ENCODE results near the gene CYSLTR2. TPM values are rescaled to one million over a fixed set of nuclear protein-coding genes. Genes with fewer than 3 reads are reported as not detected.

CYSLTR2 gene
- total RNA-seq, 1 experiment from 2014 or later = not detected

DNA sequence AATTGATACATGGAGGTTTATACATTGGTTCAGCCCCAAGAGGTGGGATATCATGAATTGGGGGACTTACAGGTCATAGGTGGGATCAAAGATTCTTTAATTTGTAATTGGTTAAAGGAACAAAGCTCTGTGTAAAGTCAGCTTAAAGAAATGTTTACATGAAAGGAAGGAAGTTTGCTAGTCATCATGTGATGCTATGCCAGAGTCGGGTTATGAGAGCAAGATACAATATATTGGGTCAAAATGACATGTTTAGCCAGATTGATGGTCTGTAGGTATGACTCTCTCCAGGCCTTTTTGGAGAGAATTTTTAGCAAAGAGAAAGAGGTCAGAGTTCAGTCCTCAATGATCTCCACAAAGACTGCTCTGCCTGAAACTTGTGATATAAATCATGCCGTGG is 5.3 kb upstream of the CYSLTR2 start:
- ATAC-seq = no peak
- intact Hi-C loops (cut with micrococcal nuclease) = no loop called here
- TF ChIP-seq EZH2phosphoT487 (IDR thresholded peaks at IDR 0.05; ENCODE audit: borderline replicate concordance, low read length) = no peak
- no peak for TF ChIP-seq EZH2 (IDR thresholded peaks at IDR 0.05; ENCODE audit: low read length, unreplicated experiment)
- TF ChIP-seq, protein P1, sequence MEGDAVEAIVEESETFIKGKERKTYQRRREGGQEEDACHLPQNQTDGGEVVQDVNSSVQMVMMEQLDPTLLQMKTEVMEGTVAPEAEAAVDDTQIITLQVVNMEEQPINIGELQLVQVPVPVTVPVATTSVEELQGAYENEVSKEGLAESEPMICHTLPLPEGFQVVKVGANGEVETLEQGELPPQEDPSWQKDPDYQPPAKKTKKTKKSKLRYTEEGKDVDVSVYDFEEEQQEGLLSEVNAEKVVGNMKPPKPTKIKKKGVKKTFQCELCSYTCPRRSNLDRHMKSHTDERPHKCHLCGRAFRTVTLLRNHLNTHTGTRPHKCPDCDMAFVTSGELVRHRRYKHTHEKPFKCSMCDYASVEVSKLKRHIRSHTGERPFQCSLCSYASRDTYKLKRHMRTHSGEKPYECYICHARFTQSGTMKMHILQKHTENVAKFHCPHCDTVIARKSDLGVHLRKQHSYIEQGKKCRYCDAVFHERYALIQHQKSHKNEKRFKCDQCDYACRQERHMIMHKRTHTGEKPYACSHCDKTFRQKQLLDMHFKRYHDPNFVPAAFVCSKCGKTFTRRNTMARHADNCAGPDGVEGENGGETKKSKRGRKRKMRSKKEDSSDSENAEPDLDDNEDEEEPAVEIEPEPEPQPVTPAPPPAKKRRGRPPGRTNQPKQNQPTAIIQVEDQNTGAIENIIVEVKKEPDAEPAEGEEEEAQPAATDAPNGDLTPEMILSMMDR (conservative IDR thresholded peaks at IDR 0.05; ENCODE audit: low read depth, low read length) = no peak

DNA sequence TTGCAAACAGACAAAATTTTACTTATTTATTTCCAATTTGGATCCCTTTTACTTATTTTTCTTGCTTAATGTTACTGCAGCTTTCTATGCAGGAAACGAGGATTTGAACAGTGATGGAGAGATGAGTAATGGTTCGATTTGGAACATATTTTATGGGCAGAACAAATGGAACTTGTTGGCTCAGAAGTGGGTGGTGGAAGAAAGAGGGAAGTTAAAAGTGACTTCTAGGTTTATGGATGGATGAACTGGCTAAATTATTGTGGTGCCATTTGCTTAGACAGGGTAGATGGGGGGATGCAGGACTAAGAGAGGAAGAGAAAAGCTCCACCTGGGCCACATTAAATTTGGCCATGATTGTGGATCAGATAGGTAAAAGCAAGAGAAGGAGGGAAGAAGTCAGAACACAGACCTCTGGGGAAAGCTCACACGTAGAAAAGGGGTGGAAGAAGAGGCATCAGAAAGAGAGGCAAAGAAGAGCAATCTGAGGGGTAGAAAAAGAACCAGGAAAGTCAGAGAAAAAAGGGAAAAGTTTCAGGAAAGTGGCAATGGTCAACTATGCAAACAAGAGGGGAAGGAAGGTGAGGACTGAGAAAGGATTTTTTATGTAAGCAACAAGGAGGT is 768 bp upstream of the CYSLTR2 start:
- no peaks in the 10 kb centered on the region for H3K36me3 ChIP-seq (ENCODE audit: low read depth, low read length)
- BruUV-seq (replicated peaks) = no TSS peak
- H3K4me3 ChIP-seq (ENCODE audit: low read length) = no peak overlapping the region
- H3K4me1 ChIP-seq (ENCODE audit: insufficient read depth, low read length) = peaks cover 17% of the 10 kb centered on the region
- no peaks in the 10 kb centered on the region for H3K27me3 ChIP-seq (ENCODE audit: low read length)
- H3K79me2 ChIP-seq (ENCODE audit: low read length) = no peaks in the 10 kb centered on the region
- 0 out of 2 replicates have a peak, but pooled peaks have one; percentile 29 for ATAC-seq
- no peaks in the 10 kb centered on the region for H3K9me3 ChIP-seq (ENCODE audit: low read length)
- no peak overlapping the region for H3K4me2 ChIP-seq (ENCODE audit: low read length)
- intact Hi-C loops (cut with micrococcal nuclease) = loop anchor here (2.0 kb wide), 1 partner anchor 116 kb away; no protein-coding TSS in a partner anchor
- H3K9me2 ChIP-seq (replicated peaks; ENCODE audit: low read length) = no peaks in the 10 kb centered on the region
- H3F3A ChIP-seq (ENCODE audit: low read length, unreplicated experiment) = no peaks in the 10 kb centered on the region
- TF ChIP-seq EZH2phosphoT487 (IDR thresholded peaks at IDR 0.05; ENCODE audit: borderline replicate concordance, low read length) (no peak), EZH2 (IDR thresholded peaks at IDR 0.05; ENCODE audit: low read length, unreplicated experiment) (no peak)
- TF ChIP-seq, protein P1 (conservative IDR thresholded peaks at IDR 0.05; ENCODE audit: low read depth, low read length) = no peak
- ChIA-PET CTCF (no interaction called here), POLR2A (ENCODE audit: unreplicated experiment) (no interaction called here)
- no peak overlapping the region for H2AFZ ChIP-seq (ENCODE audit: low read length)
- H4K20me1 ChIP-seq (ENCODE audit: low read length) = no peaks in the 10 kb centered on the region
- H3K9ac ChIP-seq (ENCODE audit: low read length) = no peak overlapping the region
- H3K27ac ChIP-seq (ENCODE audit: low read length) = no peak overlapping the region
- DNase-seq = peak; percentile 24

More for the DNA sequence above, 5.3 kb upstream of the CYSLTR2 start:
- H3K9me2 ChIP-seq (replicated peaks; ENCODE audit: low read length) = no peaks in the 10 kb centered on the region
- no peaks in the 10 kb centered on the region for H3K36me3 ChIP-seq (ENCODE audit: low read depth, low read length)
- ChIA-PET POLR2A (ENCODE audit: unreplicated experiment) (no interaction called here), CTCF (no interaction called here)
- no peak overlapping the region for H3K27ac ChIP-seq (ENCODE audit: low read length)
- H3K4me3 ChIP-seq (ENCODE audit: low read length) = no peak overlapping the region
- no peak for DNase-seq
- H3K9me3 ChIP-seq (ENCODE audit: low read length) = no peaks in the 10 kb centered on the region
- no peaks in the 10 kb centered on the region for H3K79me2 ChIP-seq (ENCODE audit: low read length)
- H2AFZ ChIP-seq (ENCODE audit: low read length) = no peak overlapping the region
- H3F3A ChIP-seq (ENCODE audit: low read length, unreplicated experiment) = no peaks in the 10 kb centered on the region
- no peaks in the 10 kb centered on the region for H3K27me3 ChIP-seq (ENCODE audit: low read length)
- BruUV-seq (replicated peaks) = no TSS peak
- H3K9ac ChIP-seq (ENCODE audit: low read length) = no peak overlapping the region
- no peaks in the 10 kb centered on the region for H4K20me1 ChIP-seq (ENCODE audit: low read length)
- H3K4me2 ChIP-seq (ENCODE audit: low read length) = no peak overlapping the region
- H3K4me1 ChIP-seq (ENCODE audit: insufficient read depth, low read length) = peaks cover 17% of the 10 kb centered on the region

DNA sequence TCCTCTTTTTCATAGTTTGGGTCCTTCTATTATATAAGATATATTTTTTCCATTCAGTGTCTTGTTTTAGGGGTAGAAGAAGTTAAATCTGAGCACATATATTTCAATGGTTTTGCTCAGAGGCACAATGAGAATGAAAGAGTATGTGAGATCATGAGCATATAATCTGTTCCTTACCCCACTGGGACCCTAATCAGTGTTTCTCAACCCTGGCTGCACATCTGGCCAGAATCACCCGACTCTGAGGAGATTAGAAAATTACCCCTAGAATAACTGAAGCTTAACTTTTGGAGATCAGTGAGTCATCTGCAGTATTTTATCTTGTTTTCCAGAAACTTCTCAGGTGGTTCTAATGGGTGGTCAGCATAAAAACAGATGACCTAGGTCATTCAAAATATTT is 782 bp downstream of the CYSLTR2 start:
- peaks cover 17% of the 10 kb centered on the region for H3K4me1 ChIP-seq (ENCODE audit: insufficient read depth, low read length)
- ATAC-seq (no peak), DNase-seq (no peak)
- H3K36me3 ChIP-seq (ENCODE audit: low read depth, low read length) = no peaks in the 10 kb centered on the region
- TF ChIP-seq, protein P1 (conservative IDR thresholded peaks at IDR 0.05; ENCODE audit: low read depth, low read length) = no peak
- no peak for TF ChIP-seq EZH2phosphoT487 (IDR thresholded peaks at IDR 0.05; ENCODE audit: borderline replicate concordance, low read length)
- TF ChIP-seq EZH2 (IDR thresholded peaks at IDR 0.05; ENCODE audit: low read length, unreplicated experiment) = no peak
- H2AFZ ChIP-seq (ENCODE audit: low read length) = no peak overlapping the region
- ChIA-PET POLR2A (ENCODE audit: unreplicated experiment) (no interaction called here), CTCF (no interaction called here)
- H3K9ac ChIP-seq (ENCODE audit: low read length) = no peak overlapping the region
- intact Hi-C loops (cut with micrococcal nuclease) = no loop called here
- H3K4me3 ChIP-seq (ENCODE audit: low read length) = no peak overlapping the region
- no TSS peak for BruUV-seq (replicated peaks)
- no peaks in the 10 kb centered on the region for H3F3A ChIP-seq (ENCODE audit: low read length, unreplicated experiment)
- no peak overlapping the region for H3K4me2 ChIP-seq (ENCODE audit: low read length)
- no peaks in the 10 kb centered on the region for H3K79me2 ChIP-seq (ENCODE audit: low read length)
- no peaks in the 10 kb centered on the region for H3K27me3 ChIP-seq (ENCODE audit: low read length)
- no peak overlapping the region for H3K27ac ChIP-seq (ENCODE audit: low read length)
- H4K20me1 ChIP-seq (ENCODE audit: low read length) = no peaks in the 10 kb centered on the region
- no peaks in the 10 kb centered on the region for H3K9me3 ChIP-seq (ENCODE audit: low read length)
- H3K9me2 ChIP-seq (replicated peaks; ENCODE audit: low read length) = no peaks in the 10 kb centered on the region

All from PC-3 (cell line).